Activated T-cell treated with anti-CD3 and anti-CD28 coated beads for 48 hours (primary cell): ENCODE measurements around the gene DIPK1C.

Experiments
- DNase-seq: peaks from one replicate; pipeline ENCODE4 v3.0.0-alpha.2; 2020; ENCODE audit warnings: low read depth

The DIPK1C gene

DNA sequence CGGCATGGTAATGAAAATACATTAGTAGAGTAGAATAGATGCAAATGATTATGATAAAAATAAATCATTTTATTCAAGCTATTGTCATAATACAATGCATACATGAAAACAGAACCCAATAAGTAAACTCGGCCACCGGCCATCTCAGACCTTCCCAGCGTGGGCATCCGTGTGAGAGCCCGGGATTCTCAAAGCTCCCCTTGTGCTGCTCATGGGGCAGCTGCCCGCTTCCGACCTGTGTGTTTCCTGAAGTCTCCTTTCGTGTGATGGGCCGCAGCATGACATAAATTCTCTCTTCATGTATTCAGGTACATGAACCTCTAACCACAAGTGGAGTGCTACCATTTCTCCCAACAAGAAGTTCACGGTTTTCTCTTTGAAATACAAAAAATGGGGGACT lies 25.6 kb upstream of the DIPK1C start:
- DNase-seq: no peak

DNA sequence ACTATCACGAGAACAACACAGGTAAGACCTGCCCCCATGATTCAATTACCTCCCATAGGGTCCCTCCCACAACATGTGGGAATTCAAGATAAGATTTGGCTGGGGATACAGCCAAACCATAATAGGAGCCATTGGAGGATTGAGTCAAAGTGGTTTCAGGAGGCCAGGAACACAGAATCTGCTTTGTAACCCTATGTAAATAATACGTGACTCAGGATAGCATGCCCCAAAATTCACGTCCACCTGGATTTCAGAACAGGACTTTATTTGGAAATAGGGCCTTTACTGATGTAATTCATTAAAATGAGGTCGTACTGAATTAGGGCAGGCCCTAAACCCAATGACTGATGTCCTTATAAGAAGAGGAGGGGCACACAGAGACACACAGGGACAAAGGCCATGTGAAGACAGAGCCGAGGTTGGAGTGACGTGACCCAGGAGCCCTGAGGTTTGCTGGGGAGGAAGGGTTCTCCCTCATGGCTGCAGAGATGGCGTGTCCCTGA lies 23.1 kb upstream of the DIPK1C start:
- DNase-seq: no peak

DNA sequence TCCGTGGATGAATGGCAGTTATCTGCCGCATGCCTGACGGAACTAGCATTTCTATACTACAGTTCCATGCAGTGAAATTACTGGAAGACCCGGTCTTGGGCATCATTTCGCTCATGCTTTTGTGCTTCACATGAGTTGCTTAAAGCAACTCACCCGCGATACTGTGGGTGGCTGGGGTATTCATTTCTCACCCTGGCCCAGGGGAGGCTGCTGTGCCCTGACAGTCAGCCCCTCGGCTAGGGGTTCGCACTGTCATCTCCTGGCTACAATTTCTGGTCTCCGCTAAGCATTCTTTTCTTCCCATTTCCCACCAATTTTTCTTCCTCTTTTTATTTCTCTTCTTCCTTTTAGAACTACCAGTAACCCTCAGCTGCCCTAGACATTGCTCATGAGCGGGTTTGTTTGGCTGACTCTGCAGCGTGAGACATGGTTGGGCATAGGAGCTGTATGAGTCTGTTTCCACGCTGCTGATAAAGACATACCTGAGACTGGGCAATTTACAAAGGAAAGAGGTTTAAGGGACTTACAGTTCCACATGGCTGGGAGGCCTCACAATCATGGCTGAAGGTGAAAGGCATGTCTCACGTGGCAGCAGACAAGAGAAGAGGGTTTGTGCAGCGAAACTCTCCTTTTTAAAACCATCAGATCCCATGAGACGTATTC lies 22.5 kb upstream of the DIPK1C start:
- no peak for DNase-seq

DNA sequence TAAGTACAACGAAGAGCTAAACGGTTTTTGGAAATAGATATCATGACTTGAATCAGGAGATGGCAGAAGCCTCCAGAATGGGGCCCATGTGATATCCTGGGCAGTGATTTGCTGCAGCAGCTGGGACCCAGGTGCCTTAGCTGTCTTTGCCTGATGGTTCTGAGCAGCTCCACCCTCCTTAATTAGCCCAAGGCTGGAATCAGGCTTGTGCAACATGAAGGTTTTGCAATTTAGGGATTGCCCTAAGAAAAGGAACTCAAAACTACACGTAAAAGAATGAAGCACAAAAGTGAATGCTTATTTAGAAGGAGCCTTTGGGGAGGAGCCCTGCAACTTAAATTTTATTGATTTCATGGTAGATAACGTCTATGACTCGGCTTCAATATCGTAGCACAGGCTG lies 21.8 kb upstream of the DIPK1C start:
- no peak for DNase-seq

DNA sequence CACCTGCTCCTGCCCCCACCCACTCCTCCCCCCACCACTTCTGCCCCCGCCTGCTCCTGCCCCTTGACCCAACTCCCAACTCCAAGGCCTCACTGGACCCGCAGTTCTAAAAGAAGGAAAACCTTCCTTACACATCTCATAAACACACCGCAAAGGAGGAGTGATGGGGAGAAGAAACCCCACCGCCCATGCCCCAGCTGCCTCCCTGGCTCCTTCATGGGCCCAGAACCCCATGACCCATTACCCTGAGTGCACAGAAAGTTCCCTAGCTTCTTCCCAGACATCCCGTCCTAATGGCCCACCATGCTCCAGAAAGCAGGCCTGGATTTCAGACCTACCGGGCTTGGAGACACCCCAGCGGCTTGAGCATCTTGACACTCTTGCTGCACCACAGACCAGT lies 21.2 kb upstream of the DIPK1C start:
- no peak for DNase-seq

DNA sequence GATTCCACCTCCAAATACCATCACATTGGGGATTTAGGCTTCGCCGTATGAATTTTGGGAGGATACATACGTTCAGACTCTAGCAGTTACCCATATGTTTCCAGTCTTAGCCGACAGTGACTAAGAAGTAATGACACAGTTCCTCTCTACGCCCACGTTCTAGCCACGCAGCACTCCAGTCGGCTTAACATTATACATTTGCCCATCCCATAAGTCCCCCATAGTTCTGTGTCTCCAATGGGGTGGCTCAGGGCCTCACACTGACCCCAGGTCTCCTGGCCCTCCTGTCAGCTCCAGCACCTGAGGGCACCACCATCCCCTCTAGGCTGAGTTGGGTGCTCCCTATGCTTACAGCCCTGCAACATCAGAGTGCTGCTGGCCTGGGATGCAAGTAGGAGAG lies 20.7 kb upstream of the DIPK1C start:
- DNase-seq: no peak

DNA sequence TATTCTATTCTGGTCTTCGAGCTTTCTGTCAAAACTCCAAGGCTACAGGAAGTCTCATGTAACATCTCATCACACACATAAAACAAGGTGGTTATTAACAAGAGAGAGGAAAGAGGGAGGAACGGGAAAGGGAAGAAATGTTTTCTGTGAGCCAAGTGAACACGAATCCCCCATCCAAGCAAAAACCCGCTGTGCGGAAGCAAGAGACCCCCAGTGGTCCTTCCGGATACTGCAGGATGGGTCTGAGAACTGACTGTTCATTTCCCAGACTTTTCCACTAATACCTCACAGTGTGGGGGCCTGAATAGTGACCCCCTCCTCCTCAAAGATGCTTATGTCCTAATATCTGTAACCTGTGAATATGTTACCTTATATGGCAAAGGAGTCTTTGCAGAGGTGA lies 19.0 kb upstream of the DIPK1C start:
- no peak for DNase-seq

DNA sequence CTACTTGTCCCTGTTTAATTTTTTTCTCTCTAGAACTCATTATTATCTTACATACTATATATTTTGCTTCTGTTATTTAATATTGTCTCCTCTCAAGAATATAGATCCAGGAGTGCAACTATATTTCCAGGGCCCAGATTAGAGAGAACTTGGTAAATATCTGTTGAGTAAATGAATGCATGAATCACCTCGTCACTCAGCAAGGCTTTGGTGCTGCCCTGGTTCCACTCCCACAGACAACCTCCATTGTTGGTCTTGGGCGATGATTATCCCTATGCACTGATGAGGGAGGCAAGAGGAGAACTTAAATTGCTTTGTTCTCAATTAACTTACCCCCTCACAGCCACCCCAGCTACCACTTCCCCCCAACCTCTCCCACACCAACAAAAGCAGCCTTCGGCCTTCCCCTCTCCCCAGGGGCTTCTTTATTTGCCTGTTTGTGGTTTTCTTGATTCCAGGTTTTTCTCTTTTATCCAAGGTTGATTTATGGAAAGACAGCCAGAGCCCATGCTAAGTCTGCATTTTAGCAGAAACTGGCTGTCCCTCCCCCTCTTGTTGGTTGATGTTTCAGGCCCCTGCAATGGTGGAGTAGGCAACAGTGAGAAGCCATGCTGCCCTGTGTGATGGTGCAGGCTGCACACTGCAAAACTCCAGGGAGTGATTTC lies 17.0 kb upstream of the DIPK1C start:
- no peak for DNase-seq

DNA sequence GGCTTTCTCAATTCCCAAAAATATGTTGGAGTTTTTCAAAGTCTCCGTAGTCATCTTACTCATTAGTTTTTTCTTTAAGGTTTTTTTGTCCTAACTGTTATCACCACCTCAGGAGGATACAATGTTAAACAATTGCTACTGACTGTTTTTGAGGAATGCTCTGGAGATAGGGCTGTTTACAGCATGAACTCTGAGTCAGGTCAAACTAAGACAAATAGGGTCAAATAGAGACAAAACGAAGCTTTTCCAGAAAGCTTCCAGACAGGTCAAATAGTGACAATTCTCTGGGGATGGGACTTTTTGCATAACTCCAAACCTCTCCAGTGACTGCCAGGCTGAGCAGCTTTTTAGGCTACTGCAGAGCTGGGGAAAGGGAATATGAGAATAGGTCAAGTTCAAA lies 15.2 kb upstream of the DIPK1C start:
- DNase-seq: no peak

DNA sequence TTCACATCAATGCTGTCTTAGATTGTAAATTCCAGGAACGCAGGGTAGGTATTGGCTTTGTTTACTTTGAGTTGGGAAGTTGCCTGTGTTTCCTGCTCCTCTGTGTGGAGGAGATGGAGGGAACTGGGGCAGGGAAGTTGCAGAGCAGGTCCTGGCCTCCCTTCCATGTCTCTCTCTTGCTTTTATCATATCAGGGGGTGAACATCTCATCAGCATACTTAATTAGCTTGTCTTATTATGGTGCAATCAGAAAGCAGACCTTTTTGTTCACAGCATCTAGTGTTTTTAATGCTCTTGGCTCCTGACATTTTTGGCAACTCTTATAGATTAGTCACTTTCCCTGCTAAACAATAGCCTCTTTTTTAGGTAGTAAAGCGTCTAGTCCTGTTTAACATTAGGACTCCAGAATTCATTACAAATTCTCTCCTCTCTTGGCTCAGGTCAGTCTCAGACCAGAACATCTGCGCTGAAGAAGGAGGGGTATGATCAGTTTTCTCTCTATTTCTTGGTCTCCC lies 11.5 kb upstream of the DIPK1C start:
- DNase-seq: no peak

DNA sequence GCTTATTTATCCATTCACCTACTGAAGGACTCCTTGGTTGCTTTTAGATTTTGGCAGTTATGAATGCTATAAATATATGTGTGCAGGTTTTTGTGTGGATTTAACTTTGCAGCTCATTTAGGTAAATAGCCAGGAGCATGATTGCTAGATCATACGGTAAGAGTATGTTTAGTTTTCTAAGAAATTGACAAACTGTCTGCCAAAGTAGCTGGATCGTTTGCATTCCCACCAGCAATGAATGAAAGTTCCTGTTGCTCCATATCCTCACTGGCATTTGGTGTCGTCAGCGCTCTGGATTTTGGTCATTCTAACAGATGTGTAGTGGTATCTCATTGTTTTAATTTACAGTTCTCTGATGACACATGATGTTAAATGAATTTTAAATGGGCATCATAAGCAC lies 8.7 kb upstream of the DIPK1C start:
- no peak for DNase-seq

DNA sequence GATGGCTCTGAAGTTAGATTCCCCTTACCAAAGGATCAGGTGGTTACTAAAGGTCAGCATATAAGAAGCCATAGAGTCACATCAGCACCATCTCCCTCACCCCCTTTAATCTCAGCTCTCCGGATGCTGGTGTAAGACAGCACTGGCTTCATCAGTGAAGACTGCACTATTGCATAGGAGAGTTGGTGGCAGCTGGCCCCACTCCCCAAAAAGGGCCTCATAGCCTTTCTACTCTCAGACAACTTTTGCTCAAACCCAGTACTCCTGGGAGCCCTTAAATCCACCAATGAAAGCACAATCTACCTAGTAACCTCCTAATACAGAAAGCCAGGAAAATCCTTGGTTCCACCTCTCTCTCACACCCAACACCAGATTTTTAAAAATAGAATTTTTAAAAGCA lies 6.9 kb upstream of the DIPK1C start:
- DNase-seq: no peak

DNA sequence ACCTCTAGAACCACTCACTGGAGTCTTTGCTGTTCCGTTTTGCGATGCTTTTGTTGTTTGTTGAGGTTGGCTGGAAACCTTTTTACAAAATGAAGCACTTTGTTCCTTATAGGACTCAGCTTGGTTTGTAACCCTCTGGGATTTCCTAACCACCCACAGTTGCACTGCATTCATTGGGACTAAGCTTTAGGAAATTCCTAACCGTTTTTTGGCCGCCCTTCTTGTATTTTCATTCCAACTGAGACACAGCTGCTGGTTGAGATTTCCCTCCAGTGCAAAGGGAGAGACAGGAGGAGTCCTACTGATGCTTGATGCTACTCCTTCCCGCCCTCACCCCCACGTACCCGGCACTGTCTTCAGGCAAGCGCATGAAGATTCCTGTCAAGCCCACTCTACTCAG lies 6.1 kb upstream of the DIPK1C start:
- DNase-seq: no peak

DNA sequence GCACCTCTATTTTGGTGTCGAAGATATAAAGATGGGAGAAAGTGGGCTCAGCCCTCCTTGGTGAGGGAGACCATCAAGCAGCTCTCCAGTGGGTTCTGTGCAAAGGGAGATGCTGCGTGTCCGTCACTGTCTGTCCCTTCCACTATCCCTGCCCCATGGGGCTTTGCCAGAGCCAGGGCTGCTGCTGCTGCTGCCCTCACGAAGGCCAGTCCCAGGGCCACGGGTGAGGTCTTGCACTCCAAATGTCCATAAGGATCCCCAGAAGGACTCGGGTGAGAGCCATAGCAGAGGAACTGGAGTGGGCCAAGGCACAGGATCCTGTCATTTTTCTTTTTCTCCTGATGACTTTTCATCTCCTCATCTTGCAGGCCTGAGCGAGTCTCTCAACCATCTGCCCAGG lies 3.7 kb upstream of the DIPK1C start:
- no peak for DNase-seq

DNA sequence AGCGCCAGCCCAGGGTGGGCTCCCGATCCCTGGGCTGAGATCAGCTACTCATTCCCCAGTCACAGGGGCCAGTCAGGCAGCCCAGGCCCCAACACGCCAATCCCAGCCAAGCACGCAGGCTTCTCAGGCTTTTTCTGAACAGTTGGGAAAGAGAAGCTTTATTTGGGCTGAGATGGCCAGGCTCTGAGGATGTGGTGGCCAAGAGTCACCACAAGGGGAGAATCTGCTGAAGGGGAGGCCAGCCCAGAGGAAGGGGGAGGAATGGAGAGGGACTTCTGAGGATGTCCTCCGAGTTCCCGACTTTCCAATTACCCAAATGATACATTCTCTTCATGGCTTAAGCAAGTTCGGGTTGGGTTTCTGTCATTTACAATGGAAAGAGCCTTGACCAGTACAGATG lies 2.8 kb upstream of the DIPK1C start:
- DNase-seq: no peak

DNA sequence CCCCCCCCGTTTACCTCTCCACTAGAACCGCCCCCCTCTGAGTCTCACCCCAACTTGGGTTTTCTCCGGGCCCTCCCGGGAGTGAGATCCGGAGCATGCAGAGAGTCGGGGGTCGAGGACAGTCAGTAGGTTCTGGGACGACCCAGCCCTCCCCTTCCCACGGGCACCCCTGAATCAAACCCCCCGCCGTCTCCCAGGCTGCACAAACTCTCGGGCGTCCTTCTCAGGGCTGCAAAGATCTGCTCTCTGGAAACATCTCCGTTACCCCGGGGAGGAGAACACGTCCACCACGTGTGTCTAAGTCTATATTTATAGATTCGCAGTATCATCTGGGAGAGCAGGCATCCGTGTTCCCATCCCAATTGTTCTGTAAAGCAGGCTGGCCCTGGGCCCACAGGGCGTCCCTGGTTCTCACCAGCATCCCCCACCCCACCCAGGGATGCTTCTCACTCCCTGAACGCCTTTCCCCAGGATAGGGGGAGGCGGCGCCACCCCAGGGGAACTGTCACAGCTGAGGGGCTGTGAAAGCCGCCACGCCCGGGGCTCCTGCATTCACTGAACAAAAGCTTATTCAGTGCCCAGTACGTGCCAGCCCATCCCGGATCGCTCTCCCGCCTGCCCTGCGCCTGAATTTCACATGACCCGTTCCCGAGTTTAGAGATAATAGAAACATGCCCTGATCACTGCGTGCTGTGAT lies 765 bp upstream of the DIPK1C start:
- DNase-seq: no peak

DNA sequence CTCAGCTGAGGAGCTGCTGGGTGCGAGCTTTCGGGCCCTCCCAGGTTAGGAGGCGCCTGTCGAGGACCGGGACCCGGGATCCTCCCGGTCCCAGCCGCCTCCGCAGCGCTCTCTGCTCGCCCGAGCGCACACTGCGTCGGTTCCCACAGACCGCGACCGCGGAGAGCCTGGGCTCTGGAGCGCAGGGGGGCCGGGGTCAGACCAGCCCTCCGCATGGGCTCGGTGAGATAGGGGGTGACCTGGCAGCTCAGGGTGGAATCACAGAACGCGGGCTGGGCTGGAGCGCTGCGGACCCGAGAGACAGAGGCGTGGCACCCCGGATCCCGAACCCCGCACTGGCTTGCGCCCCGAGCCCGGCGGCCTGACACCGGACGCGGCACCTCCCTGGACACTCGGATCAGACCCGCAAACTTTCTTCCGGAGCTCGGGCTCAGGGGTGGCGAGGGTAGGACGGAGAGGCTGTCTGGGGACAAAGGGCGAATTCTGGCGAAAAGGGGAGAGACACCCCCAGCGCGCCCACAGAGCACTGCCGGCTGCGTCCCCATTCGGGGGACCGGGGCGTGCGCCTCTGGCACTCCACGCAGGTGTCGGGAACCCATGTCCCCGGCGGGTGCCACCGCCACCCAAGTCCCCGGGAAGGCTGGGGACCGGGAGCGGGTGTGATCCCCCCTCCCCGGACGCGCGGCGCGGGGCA lies 612 bp downstream of the DIPK1C start:
- DNase-seq: no peak

DNA sequence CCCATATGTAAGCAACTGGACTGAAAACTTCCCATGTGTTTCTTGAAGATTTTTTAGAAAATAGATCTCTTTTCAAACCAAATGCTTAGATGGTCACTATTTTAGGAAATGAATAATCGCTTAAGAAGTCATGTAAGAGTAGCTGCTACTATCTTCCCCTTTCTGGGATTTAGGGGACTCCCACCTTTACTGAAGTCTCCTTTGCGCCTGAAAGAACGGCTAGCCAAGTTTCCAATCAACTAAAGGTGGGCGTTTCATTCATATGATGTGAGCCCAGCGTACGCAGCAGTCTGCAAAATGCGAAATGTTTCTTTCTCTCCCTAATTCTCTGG lies 1.1 kb downstream of the DIPK1C start:
- DNase-seq: no peak

DNA sequence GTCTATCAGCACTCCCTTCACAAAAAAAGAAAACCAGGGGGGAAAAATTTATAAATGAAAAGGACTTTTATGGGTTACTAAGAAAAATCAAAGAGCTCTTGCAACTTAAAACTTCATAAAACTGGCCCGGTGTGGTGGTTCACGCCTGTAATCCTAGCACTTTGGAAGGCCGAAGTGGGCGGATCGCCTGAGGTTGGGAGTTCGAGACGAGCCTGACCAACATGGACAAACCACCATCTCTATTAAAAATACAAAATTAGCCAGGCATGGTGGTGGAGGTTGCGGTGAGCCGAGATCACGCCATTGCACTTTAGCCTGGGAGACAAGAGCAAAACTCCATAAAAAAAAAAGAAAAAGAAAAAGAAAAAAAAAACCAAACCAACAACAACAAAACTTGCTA lies 1.7 kb downstream of the DIPK1C start:
- no peak for DNase-seq

DNA sequence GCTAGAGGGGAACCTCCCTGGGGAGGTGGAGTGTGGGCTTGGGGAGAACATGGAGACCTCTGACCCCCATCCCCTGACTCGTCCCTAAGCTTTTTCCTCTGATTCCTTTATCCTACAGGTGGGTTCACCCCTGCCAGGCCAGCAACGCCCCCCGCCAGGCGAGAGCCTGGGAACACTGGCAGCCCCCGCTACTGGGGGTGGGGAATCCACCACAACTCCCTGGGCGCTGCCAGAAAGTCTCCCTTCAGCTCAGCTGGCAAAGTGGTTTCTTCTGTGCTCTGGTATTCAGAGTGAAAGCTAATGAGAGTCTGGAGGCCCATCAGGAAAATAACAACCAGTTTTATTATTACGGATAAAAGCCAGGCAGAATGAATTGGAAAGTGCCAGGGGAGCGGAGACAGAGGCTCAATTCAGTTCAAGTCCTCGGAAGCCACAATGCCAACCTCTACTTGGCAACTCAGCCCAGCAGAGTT lies 2.8 kb downstream of the DIPK1C start:
- no peak for DNase-seq

DNA sequence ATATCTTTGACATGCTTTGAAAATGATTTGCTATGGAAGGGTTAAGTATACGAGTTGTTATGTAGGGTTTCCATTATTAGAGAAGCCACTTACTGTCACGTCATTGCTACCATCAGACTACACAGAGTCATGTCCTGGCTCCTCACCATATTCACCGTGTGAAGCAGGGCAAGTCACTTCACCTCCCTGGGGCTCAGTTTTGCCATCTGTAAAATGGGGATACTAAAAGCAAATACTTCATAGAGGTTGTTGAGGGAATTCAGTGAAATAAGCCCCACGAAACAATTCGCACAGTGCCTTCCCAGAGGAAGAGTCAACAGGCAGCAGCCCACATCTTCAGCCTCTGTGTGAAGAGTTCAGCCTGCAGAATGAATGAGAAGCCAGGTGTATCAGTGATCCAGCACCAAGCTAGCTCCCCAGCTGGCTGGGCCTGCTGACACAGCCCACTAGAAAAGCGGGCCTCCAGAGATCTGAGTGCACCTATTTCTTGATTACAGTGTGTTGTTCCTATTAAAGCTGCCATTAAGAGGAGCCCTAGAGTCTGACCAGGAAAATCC lies 3.4 kb downstream of the DIPK1C start:
- DNase-seq: no peak

DNA sequence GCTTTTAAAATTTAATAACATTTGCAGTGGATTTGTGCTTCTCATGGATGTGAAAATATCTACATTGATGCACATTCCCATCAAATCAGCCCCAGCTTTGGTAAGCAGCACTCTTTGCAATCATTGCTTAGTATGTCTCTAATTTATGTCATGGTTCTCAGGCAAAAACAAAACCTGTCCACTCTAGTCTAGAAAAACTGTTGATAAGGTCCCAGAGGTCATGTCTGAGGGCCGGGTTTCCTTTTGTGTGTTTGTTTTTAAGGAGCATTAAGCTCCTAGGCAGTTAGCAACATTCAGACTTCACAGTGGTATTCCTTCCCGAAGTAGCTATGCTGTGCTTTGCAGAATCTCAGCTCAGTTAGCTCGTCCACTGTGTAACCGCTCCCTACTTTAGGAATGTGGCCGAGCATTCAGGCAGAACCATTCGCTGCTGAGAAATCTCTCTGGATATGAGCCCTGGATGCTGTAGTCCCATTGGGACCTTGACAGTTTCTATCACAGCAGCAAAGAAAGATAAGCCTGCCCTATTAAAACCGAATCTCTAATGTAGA lies 4.0 kb downstream of the DIPK1C start:
- DNase-seq: no peak
